Lower leg skin (tissue), 3 donors: ENCODE measurements around the gene HOMEZ.

Experiments used
- POLR2A ChIP-seq, 2 donors: fragments of 450-650 bp; IDR thresholded peaks; one replicate each; pipeline ENCODE4 v1.6.1; 2016 to 2017; ENCODE audit warnings: antibody characterized with exemption in 2 of 2, mild to moderate bottlenecking in 1 of 2, moderate library complexity in 1 of 2
- TF ChIP-seq, protein P1 (sequence below), 3 donors: fragments of 450-650 bp; IDR thresholded peaks; one replicate each; pipeline ENCODE4 v1.5.1; 2016; ENCODE audit warnings: antibody characterized with exemption in 3 of 3, mild to moderate bottlenecking in 3 of 3, moderate library complexity in 2 of 3

GRCh38 chr14:23284654-23285529 is 1.0 kb downstream of the HOMEZ start:
- no peak for TF ChIP-seq POLR2A (IDR thresholded peaks at IDR 0.05)
- TF ChIP-seq, protein P1, sequence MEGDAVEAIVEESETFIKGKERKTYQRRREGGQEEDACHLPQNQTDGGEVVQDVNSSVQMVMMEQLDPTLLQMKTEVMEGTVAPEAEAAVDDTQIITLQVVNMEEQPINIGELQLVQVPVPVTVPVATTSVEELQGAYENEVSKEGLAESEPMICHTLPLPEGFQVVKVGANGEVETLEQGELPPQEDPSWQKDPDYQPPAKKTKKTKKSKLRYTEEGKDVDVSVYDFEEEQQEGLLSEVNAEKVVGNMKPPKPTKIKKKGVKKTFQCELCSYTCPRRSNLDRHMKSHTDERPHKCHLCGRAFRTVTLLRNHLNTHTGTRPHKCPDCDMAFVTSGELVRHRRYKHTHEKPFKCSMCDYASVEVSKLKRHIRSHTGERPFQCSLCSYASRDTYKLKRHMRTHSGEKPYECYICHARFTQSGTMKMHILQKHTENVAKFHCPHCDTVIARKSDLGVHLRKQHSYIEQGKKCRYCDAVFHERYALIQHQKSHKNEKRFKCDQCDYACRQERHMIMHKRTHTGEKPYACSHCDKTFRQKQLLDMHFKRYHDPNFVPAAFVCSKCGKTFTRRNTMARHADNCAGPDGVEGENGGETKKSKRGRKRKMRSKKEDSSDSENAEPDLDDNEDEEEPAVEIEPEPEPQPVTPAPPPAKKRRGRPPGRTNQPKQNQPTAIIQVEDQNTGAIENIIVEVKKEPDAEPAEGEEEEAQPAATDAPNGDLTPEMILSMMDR (IDR thresholded peaks at IDR 0.05), result no peak
